ENCODE results near the gene TLE1. TPM values are rescaled to one million over a fixed set of nuclear protein-coding genes. Genes with fewer than 3 reads are reported as not detected.

The TLE1 gene
- 29.5 and 30.2 TPM in 2 replicates for total RNA-seq

DNA sequence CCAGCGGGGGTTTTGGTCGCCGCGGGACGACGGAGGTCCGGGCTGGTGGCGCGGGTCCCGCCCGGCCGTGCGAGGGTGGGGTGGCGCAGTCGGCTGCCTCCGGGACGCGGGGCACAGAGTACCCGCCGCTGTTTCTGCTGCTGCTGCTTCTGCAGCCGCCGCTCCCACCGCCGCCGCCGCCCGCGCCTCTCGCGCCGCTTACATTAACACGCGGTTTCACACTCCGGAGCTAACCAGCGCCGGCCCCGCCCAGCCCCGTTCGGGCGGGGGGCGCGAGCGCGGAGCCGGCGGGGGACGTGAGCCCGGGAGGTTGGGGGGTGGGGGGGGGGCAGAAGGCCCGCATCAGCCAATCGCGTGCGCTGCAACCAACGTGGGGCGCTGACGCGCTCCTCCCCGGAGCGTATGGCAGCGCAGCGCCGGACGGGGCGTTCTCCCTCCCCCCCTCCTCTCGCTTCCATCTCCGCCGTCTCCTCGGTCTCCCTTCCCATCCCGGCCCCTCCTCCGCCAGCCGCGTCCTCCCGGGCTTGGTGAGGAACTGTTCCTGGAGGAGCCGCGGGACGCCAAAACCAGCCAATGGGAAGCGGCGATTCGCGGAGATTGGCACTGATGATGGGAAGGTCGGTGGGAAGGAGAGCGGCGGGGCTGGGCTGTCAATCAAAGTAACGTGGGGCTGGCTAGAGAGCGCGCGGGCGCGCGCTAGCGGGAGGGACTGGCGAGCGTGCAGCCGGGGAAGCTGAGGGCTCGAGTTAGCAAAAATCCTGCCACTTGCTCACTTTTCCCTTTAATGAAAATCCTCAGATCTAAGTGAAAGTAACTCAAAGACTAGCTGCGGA is at the start of gene TLE1:
TSS of gene TLE1 (minus strand) at position 205 of the 833 bp plus-strand sequence. CDS start 1,307 bp downstream, outside the sequence.

Other genes starting within 250 kb of the TLE1 start
- gene SPATA31D4, start 238.9 kb upstream of the TLE1 start, total RNA-seq = not detected in 2 replicates